Measurements from ENCODE around the gene KRT16.
A peak's percentile ranks its signal among the peaks of the same experiment; 100 is the strongest.
"Not testable (repeated sequence)": the region's sequence is repeated elsewhere in the genome, so short reads cannot be mapped to it uniquely, and the experiment has no call there.

The KRT16 gene

DNA sequence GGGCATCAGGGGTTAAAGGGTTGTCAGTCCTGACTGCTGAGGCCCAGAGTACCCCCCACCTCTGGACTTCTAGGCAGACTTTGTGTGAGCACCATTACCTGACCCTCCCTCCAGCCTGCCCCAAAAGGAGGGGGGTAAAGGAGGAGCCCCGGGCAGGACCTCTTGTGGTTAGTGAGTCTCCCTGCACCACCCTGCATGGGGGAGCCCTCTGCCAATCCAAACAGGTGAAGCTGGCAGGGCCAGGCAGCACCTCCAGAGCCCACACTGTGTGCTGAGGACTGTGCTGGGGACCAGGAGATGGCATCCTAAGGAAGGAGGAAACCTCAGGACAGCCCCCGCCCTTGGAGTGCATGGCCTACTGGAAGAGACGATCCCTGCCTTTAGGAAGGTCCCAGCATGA is 23.3 kb downstream of the KRT16 start:
- TF ChIP-seq POLR2A (IDR thresholded peaks at IDR 0.05; ENCODE audit: low read length) = no peak
- no peak for TF ChIP-seq GATA1 (IDR thresholded peaks at IDR 0.05; ENCODE audit: low read depth, low read length)
- no peak for DNase-seq

DNA sequence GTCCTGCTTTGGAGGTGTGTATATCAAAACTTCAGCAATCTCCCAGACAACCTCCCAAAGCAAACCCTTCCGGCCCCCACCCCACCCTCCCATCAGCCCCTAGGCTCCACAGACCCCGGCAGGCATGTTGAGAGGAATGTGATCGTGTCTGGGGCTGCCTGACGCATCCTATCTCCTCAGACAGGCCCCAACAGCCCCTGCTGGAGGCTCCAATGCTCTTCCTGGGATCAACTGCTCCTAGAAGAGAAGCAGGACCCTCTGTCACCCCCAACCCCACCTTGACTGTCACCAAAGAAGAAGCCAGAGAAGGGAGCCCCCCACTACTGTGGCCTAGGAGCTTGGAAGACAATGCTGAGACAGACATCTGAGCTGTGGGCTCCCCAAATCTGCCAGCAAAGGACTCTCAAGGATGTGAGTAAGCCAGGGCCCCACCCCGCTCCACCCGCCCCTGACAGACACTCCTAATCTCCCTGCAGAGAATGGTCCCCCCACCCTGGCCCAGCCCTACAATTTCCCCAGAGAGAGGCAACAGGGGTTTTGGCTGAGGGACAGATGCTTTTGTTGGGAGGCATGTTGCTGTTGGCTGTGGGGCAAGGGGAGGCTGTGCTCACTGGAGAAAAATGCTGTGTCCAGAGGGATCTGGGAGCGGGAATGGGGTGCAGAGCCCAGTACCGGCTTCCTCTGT is 24.3 kb downstream of the KRT16 start:
- TF ChIP-seq GATA1 (IDR thresholded peaks at IDR 0.05; ENCODE audit: low read depth, low read length) (no peak), POLR2A (IDR thresholded peaks at IDR 0.05; ENCODE audit: low read length) (no peak)
- DNase-seq = no peak

DNA sequence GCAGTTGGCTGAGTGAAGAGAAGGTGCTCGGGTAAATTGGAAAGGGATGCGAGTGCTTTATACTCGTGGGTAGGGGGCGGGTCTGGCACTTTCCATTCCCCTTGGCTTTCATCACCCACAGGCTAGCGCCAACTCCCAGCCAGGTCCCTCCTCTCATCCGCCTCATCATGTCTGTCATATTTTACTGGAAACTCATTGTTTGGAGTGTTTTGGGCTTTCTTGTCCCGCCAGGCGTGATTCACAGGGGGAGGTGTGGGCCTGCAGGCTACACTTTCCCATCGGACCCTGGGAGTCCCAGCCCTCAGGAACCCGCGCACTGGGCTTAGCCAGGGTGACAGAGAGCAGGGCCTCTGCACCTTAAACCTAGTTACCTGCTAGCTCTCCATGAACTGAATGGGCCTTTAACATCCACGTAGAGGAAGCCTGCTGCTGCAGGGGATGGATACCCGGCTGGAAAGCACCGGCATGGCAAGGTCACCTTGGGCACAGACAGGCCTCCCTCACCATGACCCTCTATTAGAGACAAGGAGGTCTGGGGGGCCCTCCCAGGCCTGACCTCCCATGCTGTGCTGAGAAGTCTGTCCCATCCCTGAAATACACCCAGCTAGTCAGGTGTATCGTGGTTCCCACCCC is 25.6 kb downstream of the KRT16 start, which contains the start of gene KRT14:
TSS of gene KRT14 (minus strand) at position 33 of the 633 bp plus-strand sequence. CDS start 61 bp downstream, outside the sequence.
- DNase-seq = no peak
- TF ChIP-seq GATA1 (IDR thresholded peaks at IDR 0.05; ENCODE audit: low read depth, low read length) = no peak
- no peak for TF ChIP-seq POLR2A (IDR thresholded peaks at IDR 0.05; ENCODE audit: low read length)

DNA sequence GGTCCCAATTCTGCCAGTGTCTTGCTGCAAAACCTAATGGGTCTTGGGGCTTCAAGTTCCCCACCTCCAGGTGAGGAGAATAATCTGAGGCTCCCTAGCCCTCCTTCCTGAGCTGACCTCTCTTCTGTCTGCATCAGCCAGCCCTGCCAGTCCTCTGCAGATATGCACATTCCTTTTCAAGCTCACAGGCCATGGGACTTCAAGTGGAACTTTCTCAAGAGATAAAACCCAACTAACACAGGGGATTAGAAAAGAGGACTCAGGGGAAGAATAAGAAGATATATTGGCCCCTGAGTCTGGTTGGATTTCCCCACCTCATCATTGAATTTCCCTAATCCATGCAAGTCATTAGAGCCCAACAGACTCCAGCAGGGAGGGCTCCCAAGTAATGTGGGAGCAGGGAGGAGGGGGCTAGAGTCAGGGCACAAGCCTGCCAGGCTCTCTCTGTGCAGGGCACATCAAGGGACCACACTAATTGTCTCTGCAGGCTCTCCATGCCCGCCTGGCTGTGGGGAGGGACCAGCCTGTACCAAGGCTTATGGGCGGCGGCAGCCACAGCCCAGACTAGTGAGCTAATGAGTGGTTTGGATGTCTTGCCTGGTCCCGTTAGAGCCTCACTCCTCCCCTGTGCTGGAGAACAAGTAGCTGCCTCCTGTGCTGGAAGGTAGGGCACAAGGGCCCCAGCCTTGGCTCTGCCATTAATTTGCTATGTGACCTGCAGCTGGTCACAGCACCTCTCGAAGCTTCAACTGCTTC is 27.1 kb downstream of the KRT16 start:
- no peak for DNase-seq
- TF ChIP-seq GATA1 (IDR thresholded peaks at IDR 0.05; ENCODE audit: low read depth, low read length) (no peak), POLR2A (IDR thresholded peaks at IDR 0.05; ENCODE audit: low read length) (no peak)

DNA sequence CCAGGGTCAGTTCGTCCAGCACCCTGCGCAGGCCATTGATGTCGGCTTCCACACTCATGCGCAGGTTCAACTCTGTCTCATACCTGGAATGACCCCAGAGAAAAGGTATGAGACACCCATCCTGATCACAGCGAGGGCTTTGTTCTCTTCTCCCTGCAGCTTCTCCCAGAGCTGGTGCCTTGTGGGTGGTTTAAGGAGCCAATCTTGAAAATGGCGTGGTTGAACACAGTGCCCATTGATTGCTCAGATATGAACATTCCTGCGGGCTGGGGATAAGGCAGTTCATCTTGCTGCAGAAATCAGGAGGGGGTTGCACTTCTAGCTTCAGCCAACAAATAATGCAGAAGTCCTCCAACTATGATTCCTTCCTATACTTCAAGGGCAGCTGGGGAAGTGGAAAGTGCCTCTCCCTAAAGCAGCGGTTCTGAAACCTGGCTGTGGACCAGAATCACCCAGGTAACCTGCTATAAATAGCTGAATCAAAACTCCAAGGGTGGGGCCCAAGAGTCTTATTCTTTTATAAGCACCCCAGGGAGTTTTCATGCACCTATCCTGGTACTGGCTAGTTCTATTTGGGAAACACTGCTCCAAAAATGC is 28.1 kb downstream of the KRT16 start:
- DNase-seq = not testable (repeated sequence)

DNA sequence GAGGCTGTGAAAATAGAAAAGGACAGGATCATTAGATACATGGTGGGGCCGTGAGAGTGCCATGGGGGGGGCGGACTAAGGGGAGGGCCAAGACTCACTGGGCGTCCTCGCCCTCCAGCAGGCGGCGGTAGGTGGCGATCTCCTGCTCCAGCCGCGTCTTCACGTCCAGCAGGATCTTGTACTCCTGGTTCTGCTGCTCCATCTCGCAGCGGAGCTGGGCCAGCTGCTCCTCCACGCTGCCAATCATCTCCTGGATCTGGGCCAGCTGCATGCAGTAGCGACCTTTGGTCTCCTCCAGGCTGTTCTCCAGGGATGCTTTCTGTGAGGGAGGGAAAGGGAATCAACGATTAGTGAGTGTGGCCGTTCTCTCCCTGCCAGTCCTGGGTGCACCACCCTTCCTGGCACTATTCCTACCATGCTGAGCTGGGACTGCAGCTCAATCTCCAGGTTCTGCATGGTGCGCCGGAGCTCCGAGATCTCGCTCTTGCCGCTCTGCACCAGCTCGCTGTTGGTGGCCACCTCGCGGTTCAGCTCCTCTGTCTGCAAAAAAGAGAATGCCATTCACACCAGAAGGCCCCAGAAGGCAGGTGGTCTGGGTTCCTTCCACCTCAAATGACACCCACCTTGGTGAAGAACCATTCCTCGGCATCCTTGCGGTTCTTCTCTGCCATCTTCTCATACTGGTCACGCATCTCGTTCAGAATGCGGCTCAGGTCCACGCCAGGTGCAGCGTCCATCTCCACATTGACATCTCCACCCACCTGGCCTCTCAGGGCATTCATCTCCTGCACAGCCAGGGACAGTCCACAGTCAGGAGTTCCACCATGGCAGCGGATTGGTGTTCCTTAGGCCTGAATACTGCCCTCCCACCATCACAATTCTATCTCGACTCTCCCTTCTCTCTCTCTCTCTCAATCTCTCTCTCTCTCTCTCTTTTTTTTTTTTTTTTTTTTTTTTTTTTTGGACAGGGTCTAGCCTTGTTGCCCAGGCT is 29.1 kb downstream of the KRT16 start:
- no peak for DNase-seq
- TF ChIP-seq GATA1 (IDR thresholded peaks at IDR 0.05; ENCODE audit: low read depth, low read length) (no peak), POLR2A (IDR thresholded peaks at IDR 0.05; ENCODE audit: low read length) (no peak)

DNA sequence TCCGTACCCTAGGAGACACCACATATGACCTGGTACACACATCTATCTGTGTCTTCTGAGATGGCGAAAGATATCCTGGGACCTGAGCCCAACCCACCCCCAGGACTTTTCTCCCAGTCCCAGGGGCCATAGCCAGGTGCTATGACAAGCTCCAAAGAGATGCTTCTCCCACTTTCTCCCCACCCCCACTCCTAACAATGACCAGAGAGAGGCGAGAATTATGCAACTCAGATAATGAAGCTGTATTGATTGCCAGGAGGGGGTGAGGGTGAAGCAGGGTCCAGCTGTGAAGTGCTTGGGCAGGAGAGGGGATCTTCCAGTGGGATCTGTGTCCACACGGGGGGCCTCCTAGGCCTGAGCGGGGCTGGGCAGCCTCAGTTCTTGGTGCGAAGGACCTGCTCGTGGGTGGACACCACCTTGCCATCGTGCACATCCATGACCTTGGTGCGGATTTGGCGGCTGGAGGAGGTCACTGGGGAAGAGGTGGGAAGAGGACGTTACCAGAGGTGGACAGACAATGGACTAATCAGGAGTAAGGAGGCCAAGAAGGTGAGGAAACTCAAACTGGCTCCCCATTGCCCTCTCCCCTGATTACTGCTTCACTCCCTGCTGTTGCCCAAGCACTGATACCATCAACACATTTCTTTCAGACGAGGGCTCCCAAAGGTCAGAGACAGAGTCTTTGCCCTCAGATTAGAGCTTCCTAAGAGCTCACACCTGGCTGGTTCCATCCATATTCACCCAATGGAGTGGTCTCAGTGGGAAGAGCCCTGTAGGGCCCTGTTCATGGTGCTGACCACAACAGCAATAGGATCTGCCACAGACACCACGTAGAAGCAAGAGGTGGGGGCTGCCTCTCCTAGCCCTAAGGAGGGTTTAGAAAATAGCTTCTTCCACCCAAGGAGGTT is 30.3 kb downstream of the KRT16 start:
- not testable (repeated sequence) for DNase-seq

DNA sequence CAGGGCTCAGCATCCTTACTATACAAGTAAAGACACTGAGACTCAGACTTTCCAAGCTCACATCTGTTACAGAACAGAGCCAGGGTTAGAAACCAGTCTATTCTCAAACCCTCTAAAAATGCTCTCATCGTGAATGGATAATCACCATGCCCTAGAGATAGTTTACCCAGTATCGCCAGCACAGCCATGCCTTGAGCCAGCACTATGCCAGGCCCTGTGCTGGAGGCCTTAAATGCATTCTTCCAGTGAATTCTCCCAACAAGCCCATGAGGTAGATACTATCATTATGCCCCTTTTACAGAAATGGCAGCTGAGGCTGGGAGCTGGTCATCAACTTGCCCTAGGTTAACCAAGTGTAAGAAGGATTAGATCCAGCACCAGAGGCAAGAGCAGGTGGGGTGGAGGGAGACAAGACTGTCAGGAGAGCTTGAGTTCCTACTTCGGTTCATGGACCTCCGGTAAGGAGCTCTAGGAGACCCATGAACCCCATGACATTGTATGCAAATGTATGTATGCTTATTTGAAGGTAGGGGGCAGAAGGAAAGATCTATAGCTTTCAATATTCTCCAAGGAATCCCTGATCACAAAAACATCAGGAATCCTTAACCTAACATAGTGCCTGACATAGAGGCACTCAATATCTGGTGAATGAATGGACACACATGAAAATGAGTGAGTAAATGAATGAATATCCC is 31.1 kb downstream of the KRT16 start:
- DNase-seq = no peak
- TF ChIP-seq POLR2A (IDR thresholded peaks at IDR 0.05; ENCODE audit: low read length) = no peak
- no peak for TF ChIP-seq GATA1 (IDR thresholded peaks at IDR 0.05; ENCODE audit: low read depth, low read length)

DNA sequence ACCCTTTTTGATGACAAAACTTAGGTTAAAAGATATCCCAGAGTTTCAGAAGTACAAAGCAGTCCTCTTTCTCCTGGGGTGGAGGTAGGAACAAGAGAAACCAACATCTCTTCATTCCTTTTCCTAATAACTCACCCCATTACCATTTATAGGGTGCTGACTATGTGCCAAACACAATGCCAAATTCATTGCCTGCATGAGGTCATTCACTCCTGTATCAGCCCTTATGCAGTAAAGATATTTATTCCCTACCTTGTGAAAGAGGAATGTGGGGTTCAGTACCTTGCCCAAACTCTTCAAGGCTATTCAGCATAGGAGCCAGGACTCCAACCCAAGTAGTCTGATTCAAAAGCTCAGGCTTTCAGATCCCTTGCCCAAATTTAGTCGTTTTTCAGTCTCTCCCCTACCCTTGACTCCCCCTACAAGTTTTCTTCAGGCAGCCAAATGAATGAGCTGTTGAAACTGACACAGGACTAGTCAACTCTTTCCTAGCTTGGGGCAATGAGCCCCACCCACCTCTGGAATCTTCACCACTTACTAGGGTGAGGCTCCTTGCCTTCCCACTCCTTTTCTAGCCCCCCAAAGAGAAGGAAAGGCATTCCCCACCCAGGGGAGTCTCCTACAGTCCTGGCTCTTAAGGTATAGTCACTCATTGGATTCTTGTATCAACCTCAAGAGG is 31.7 kb downstream of the KRT16 start:
- DNase-seq = no peak
- TF ChIP-seq GATA1 (IDR thresholded peaks at IDR 0.05; ENCODE audit: low read depth, low read length) (no peak), POLR2A (IDR thresholded peaks at IDR 0.05; ENCODE audit: low read length) (no peak)

DNA sequence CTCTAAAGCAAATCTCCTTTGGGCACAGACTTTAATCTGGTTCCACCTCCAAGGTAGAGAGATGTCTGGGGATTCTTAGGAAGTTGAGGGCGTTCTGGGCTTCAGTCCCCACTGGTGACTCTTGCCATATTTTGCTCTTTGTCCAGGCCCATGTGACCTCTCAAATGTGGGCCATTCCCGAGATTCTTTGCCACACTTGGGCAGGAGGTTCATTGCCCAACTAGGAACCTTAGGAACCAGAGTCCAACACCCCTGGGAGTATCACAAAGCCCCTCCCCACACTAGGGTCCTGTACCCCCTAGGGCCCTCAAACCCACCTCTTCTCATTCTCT is 32.4 kb downstream of the KRT16 start:
- DNase-seq = no peak
- TF ChIP-seq POLR2A (IDR thresholded peaks at IDR 0.05; ENCODE audit: low read length) (no peak), GATA1 (IDR thresholded peaks at IDR 0.05; ENCODE audit: low read depth, low read length) (no peak)

DNA sequence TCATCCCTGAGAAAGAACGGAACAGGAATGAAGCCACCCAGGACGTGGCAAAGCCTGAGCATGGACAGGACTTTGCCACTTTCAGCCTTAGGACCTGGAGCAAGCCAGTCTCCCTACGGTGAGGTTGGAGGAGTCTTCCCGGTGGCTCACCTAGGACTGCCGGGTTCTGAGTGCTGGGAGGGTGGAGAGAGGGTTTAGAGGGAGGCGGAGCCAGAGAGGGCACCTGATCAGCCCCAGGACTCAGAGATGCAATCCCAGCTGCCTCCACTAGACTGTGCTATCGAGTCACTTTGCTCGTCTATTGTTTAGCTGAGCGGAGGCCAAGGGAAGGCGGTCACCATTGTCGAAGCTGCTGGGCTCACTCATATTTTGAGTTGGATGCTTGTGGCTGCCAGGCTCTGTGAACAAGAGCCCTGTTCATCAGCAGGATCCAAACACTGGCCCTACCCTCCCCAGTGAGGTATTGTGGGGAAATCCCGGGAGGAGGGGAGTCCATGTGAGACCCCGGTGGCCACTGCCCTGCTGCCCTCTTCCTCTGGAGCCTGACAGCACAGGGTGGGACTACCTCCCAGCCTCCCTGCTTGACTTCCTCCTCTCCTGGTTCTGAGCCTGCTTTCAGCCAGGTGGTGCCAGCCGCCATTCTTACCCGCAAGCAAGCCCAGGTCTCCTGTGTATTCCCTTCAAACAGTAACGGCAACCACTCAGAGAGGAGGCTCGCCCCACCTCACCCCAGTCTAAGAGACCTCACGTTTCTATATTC is 32.9 kb downstream of the KRT16 start:
- TF ChIP-seq GATA1 (IDR thresholded peaks at IDR 0.05; ENCODE audit: low read depth, low read length) (no peak), POLR2A (IDR thresholded peaks at IDR 0.05; ENCODE audit: low read length) (no peak)
- DNase-seq = peak; percentile 73 to 84

Data from erythroblast (primary cell).